A549 (cell line): Measurements from ENCODE around the gene CEP128. TPM values are rescaled to one million over a fixed set of nuclear protein-coding genes. Genes with fewer than 3 reads are reported as not detected.

ENCODE experiments used
- ATAC-seq, 2 experiments: fragments of 200-7000 bp in 1 of 2; fragments of >200 bp in 1 of 2; cut with Nextera tagmentation in 1 of 2; cut with Tn5 transposase in 1 of 2; 3 replicates each; pipeline versions ENCODE4 v1.8.0 to v1.9.1; 2018 to 2020; ENCODE audit warnings: mild to moderate bottlenecking in 1 of 2, moderate library complexity in 1 of 2
- CTCF ChIA-PET: fragments of 300-600 bp; sonication (Branson Sonifier 250); formaldehyde crosslinking; extraction: SDS; loops from one replicate; lab custom pipeline; 2021; ENCODE audit warnings: antibody characterized with exemption, inconsistent platforms; lab: Yijun Ruan, JAX
- POLR2A ChIA-PET: fragments of 350-600 bp; formaldehyde crosslinking; extraction: SDS; loops from one replicate; lab custom pipeline; 2021; ENCODE audit warnings: antibody characterized with exemption, inconsistent platforms; lab: Yijun Ruan, JAX
- DNase-seq, 2 experiments: peaks; one replicate each; pipeline versions ENCODE4 v3.0.0 to v3.0.0-alpha.2; 2011 to 2016; ENCODE audit warnings: low read depth in 1 of 2, low spot score in 1 of 2
- FAIRE-seq: peaks from 2 replicates; lab custom pipeline; 2011; peaks lifted over from hg19 to GRCh38; lab: Jason Lieb, UNC
- H3K27ac ChIP-seq, 2 experiments: fragments of >200 bp; sonication (Bioruptor Twin); formaldehyde crosslinking; 3 replicates each; pipeline ENCODE4 v1.5.1; 2016 to 2017
- H3K4me1 ChIP-seq: fragments of >200 bp; sonication (Bioruptor Twin); formaldehyde crosslinking; 3 replicates; pipeline ENCODE4 v1.6.1; 2016
- H3K4me2 ChIP-seq: fragments of >200 bp; sonication (Bioruptor Twin); formaldehyde crosslinking; 3 replicates; pipeline ENCODE4 v1.6.1; 2016
- H3K4me3 ChIP-seq: fragments of >200 bp; sonication (Bioruptor Twin); formaldehyde crosslinking; 3 replicates; pipeline ENCODE4 v1.5.1; 2016
- H3K9me3 ChIP-seq: fragments of >200 bp; sonication (Bioruptor Twin); formaldehyde crosslinking; 3 replicates; pipeline ENCODE4 v1.6.1; 2016
- CBX2 ChIP-seq: fragments of 200-600 bp; sonication (generic); IDR thresholded peaks from 2 replicates; pipeline ENCODE4 v1.6.1; 2016; ENCODE audit warnings: low read depth, mild to moderate bottlenecking, borderline replicate concordance
- CHD2 ChIP-seq: fragments of 150-350 bp; IDR thresholded peaks from 2 replicates; pipeline ENCODE4 v1.6.1; 2014; ENCODE audit warnings: low read length; ENCODE audit not compliant: partially characterized antibody
- CHD4 ChIP-seq: fragments of 200-600 bp; sonication (generic); IDR thresholded peaks from 2 replicates; pipeline ENCODE4 v1.6.1; 2016; ENCODE audit warnings: antibody characterized with exemption, mild to moderate bottlenecking, borderline replicate concordance
- EP300 ChIP-seq, 2 experiments: fragments of >200 bp; sonication (Bioruptor Twin); formaldehyde crosslinking; IDR thresholded peaks; 2 replicates in 1 of 2; 3 replicates in 1 of 2; pipeline ENCODE4 v1.6.1; 2016 to 2017
- FOSL2 ChIP-seq, 2 experiments: fragments of 450-650 bp in 1 of 2; fragments of >200 bp in 1 of 2; sonication (Bioruptor Twin) in 1 of 2; formaldehyde crosslinking; IDR thresholded peaks; 2 replicates each; pipeline versions ENCODE4 v1.5.0 to v1.6.1; 2016 to 2020; ENCODE audit warnings: mild to moderate bottlenecking in 1 of 2, moderate library complexity in 1 of 2
- HDAC2 ChIP-seq: fragments of 200-600 bp; sonication (generic); IDR thresholded peaks from 2 replicates; pipeline ENCODE4 v1.6.1; 2016
- HEYL ChIP-seq: fragments of 250-450 bp; sonication (Bioruptor Pico); IDR thresholded peaks from 2 replicates; pipeline ENCODE4 v1.8.0; 2021; ENCODE audit warnings: mild to moderate bottlenecking, moderate library complexity
- KDM1A ChIP-seq: fragments of 200-600 bp; sonication (generic); IDR thresholded peaks from 2 replicates; pipeline ENCODE4 v1.6.1; 2016; ENCODE audit warnings: low read depth, mild to moderate bottlenecking
- KDM5A ChIP-seq: fragments of 200-600 bp; sonication (generic); IDR thresholded peaks from 2 replicates; pipeline ENCODE4 v1.6.1; 2016; ENCODE audit warnings: antibody characterized with exemption, mild to moderate bottlenecking
- MAFK ChIP-seq: fragments of 450-650 bp; IDR thresholded peaks from 2 replicates; pipeline ENCODE4 v1.6.1; 2014; ENCODE audit not compliant: partially characterized antibody
- NFE2L2 ChIP-seq: fragments of 150-350 bp; conservative IDR thresholded peaks from 2 replicates; pipeline ENCODE4 v1.6.1; 2014; ENCODE audit warnings: low read length
- NPAS2 ChIP-seq: fragments of 250-450 bp; sonication (Bioruptor Pico); IDR thresholded peaks from 2 replicates; pipeline ENCODE4 v1.8.0; 2022; ENCODE audit warnings: mild to moderate bottlenecking, moderate library complexity, borderline replicate concordance
- NR3C1 ChIP-seq: fragments of >200 bp; sonication (Bioruptor Twin); formaldehyde crosslinking; IDR thresholded peaks from 3 replicates; pipeline ENCODE4 v1.6.1; 2017
- POLR2AphosphoS2 ChIP-seq: conservative IDR thresholded peaks from 2 replicates; pipeline ENCODE4 v1.6.1; 2012; ENCODE audit warnings: low read length, improper control_type of control experiment, inconsistent platforms
- RCOR1 ChIP-seq: fragments of 150-350 bp; IDR thresholded peaks from 2 replicates; pipeline ENCODE4 v1.6.1; 2014; ENCODE audit warnings: antibody characterized with exemption, low read length, low read depth
- RNF2 ChIP-seq: fragments of 200-600 bp; sonication (generic); IDR thresholded peaks from 2 replicates; pipeline ENCODE4 v1.6.1; 2016; ENCODE audit warnings: low read depth, mild to moderate bottlenecking, antibody characterized with exemption, moderate library complexity, borderline replicate concordance
- SMC3 ChIP-seq: fragments of >200 bp; sonication (Bioruptor Twin); formaldehyde crosslinking; IDR thresholded peaks from 3 replicates; pipeline ENCODE4 v1.6.1; 2018; ENCODE audit warnings: inconsistent platforms
- ZFP36 ChIP-seq: fragments of 450-650 bp; IDR thresholded peaks from 2 replicates; pipeline ENCODE4 v1.6.1; 2014; ENCODE audit warnings: borderline replicate concordance; ENCODE audit not compliant: partially characterized antibody
- WGBS: methylation state at CpG from one replicate; pipeline ENCODE4 v1.1.6; 2017; ENCODE audit errors: missing lambda C conversion rate; 5-methylcytosine and 5-hydroxymethylcytosine counted together
- polyA plus RNA-seq, 4 experiments: library from polyadenylated mRNA; depleted of rRNA in 3 of 4; stranded (reverse); fragments of >200 nt; fragmentation: RNase III in 1 of 4; extraction: RNeasy Plus Mini Kit Qiagen cat#74134 plus additional on column Dnase treatment in 1 of 4; gene quantifications; 2 replicates in 3 of 4; 3 replicates in 1 of 4; pipeline ENCODE4 v1.2.3, GENCODE V29; 2011 to 2017
- TF ChIP-seq, protein P1 (sequence below): fragments of 250-450 bp; sonication (Bioruptor Pico); IDR thresholded peaks from 2 replicates; pipeline ENCODE4 v1.5.0; 2021; ENCODE audit warnings: mild to moderate bottlenecking, moderate library complexity, borderline replicate concordance
- TF ChIP-seq, protein P2 (sequence below): fragments of 450-650 bp; IDR thresholded peaks from 2 replicates; pipeline ENCODE4 v1.6.1; 2014; ENCODE audit warnings: antibody characterized with exemption
- TF ChIP-seq, protein P3 (sequence below): IDR thresholded peaks from 2 replicates; pipeline ENCODE4 v1.6.1; 2012

Gene CEP128
- polyA plus RNA-seq, 2 of the 4 experiments (the other 2 are of a cell fraction): 5.8 to 7.0 TPM

DNA sequence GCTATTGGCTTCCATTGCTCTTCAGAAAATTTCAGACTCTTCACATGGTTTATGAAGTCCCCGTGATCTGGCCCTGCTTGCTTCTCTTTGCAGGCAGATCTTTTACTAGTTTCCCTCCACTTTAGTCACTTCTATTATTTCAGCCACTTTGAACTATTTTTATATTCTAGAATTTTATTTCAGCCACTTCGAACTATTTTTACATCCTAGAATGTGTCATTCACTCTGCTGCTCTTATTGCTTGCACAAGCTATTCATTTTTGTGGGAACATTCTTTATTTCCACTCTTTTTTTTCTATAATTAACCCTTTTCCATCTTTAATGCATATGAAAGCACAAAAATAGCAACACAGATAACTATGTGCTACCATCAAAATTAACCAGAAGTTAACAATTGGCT, 38.4 kb upstream of the CEP128 start (continued):
- TF ChIP-seq FOSL2 (IDR thresholded peaks at IDR 0.05) (no peak), FOSL2 (CRISPR knock-in tag; IDR thresholded peaks at IDR 0.05) (no peak)
- TF ChIP-seq, all 56 proteins: peak for 0

DNA sequence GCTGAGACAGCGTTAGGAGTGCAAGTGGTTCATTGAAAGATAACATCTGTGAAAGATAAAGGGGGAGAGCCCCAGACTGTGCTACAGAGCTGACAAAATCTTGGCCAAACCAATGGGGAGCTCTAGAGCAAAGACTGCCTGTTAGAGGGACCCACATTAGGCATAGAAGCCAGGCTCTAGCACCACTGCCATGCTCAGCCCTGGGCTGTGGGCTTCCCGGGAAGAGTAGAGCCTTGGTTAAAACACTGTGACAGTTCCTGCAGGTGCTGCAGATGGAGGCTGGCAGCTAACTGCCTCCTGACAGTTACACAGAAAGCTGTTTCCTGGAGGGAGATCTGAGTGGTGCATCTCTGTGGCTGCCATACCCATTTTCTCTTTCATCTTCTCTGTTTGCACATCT, 36.9 kb upstream of the CEP128 start:
- Histone ChIP-seq H3K4me2 (no peak overlapping the region), H3K9me3 (no peaks in the 10 kb centered on the region), H3K4me3 (no peak overlapping the region), H3K27ac (no peak overlapping the region), H3K4me1 (no peaks in the 10 kb centered on the region)
- TF ChIP-seq NR3C1 (no peak), HEYL (CRISPR knock-in tag) (no peak), RCOR1 (no peak), KDM5A (no peak), CHD2 (no peak), CBX2 (no peak), EP300 (IDR thresholded peaks at IDR 0.05) (no peak), NFE2L2 (no peak), NPAS2 (CRISPR knock-in tag) (no peak), HDAC2 (no peak), SMC3 (no peak), CHD4 (no peak), ZFP36 (no peak)
- TF ChIP-seq, protein P1, sequence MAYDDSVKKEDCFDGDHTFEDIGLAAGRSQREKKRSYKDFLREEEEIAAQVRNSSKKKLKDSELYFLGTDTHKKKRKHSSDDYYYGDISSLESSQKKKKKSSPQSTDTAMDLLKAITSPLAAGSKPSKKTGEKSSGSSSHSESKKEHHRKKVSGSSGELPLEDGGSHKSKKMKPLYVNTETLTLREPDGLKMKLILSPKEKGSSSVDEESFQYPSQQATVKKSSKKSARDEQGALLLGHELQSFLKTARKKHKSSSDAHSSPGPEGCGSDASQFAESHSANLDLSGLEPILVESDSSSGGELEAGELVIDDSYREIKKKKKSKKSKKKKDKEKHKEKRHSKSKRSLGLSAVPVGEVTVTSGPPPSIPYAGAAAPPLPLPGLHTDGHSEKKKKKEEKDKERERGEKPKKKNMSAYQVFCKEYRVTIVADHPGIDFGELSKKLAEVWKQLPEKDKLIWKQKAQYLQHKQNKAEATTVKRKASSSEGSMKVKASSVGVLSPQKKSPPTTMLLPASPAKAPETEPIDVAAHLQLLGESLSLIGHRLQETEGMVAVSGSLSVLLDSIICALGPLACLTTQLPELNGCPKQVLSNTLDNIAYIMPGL: no peak
- TF ChIP-seq, protein P2, sequence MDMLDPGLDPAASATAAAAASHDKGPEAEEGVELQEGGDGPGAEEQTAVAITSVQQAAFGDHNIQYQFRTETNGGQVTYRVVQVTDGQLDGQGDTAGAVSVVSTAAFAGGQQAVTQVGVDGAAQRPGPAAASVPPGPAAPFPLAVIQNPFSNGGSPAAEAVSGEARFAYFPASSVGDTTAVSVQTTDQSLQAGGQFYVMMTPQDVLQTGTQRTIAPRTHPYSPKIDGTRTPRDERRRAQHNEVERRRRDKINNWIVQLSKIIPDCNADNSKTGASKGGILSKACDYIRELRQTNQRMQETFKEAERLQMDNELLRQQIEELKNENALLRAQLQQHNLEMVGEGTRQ: no peak
- POLR2A ChIA-PET: no interaction called here
- DNase-seq (no peak), ATAC-seq (no peak), FAIRE-seq (no peak)
- CTCF ChIA-PET: interaction anchor here (1.0 to 2.4 kb wide), 3 partner anchors 9 to 230 kb away, joined by 3 to 8 read pairs (median 8); partner anchors contain the start of gene TSHR
- WGBS: 36% methylated on average over 2 of the region's 2 CpGs

DNA sequence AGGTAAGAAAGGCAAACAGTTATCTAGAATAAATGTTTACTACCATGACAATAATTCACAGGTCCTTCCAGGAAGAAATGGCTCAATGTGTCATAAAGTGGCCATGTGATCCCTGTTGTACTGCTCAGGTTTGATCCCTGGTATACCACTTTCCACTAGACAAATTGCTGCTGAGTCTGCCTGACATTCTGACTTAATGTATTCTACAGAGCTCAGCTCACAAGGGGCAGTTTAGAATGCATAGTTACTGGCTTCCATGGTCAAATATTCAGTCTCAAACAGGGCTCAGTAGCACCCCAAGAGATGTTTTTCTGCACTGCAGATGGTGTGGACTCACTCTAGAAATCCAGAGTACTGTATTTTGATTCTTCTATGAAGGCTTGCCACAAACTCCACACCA, 35.7 kb upstream of the CEP128 start:
- CTCF ChIA-PET: interaction anchor here (0.6 to 1.9 kb wide), 8 partner anchors 9 to 1501 kb away, joined by 3 to 8 read pairs (median 4); partner anchors contain the start of gene TSHR
- FAIRE-seq (no peak), DNase-seq (no peak), ATAC-seq (peak; percentile 60 to 67; a peak in 3 of 6 replicates)
- POLR2A ChIA-PET: no interaction called here
- TF ChIP-seq, protein P3, sequence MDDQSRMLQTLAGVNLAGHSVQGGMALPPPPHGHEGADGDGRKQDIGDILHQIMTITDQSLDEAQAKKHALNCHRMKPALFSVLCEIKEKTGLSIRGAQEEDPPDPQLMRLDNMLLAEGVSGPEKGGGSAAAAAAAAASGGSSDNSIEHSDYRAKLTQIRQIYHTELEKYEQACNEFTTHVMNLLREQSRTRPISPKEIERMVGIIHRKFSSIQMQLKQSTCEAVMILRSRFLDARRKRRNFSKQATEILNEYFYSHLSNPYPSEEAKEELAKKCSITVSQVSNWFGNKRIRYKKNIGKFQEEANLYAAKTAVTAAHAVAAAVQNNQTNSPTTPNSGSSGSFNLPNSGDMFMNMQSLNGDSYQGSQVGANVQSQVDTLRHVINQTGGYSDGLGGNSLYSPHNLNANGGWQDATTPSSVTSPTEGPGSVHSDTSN: no peak
- no peak for TF ChIP-seq CHD2
- H3K27ac ChIP-seq: no peak overlapping the region
- H3K4me3 ChIP-seq: no peak overlapping the region
- H3K4me1 ChIP-seq: no peaks in the 10 kb centered on the region
- H3K4me2 ChIP-seq: no peak overlapping the region
- H3K9me3 ChIP-seq: no peaks in the 10 kb centered on the region; the same call in 2 of the 3 replicates

DNA sequence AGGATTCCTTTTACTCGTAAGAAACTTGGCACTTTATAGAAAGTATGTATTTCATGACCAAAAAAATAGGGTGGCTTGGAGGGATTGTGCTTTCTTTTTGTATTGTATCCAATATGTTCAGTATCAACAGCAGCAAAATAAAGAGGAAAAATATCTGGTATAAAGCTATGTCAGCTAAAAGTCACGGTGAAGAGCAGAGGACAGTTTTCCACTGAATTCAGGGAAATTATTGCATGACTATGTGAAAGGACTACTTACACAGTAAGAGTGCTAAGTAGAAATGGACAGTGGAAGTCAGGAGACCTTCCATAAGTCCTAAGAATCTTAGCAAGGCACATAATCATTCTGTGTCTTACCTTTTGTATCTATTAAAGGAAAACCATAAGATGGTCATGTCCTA, 33.1 kb upstream of the CEP128 start:
- ChIA-PET CTCF (interaction anchor here (1.1 to 3.1 kb wide), 5 partner anchors 9 to 196 kb away, joined by 3 to 10 read pairs (median 4); partner anchors contain the start of gene TSHR), POLR2A (no interaction called here)
- no peak for ATAC-seq
- DNase-seq: no peak
- FAIRE-seq: no peak
- TF ChIP-seq POLR2AphosphoS2 (no peak), KDM5A (no peak), RNF2 (no peak), KDM1A (no peak), MAFK (peak; percentile 45)
- Histone ChIP-seq H3K27ac (no peak overlapping the region), H3K4me3 (no peak overlapping the region), H3K4me2 (no peak overlapping the region), H3K4me1 (no peaks in the 10 kb centered on the region), H3K9me3 (no peaks in the 10 kb centered on the region; the same call in 2 of the 3 replicates)
- 25% methylated on average over 2 of the region's 2 CpGs for WGBS
